Breast epithelium (tissue), 3 donors: ENCODE measurements around the gene TSSC4.

ENCODE experiments used
- POLR2A ChIP-seq: fragments of 450-650 bp; IDR thresholded peaks from one replicate; pipeline ENCODE4 v1.6.1; 2016; ENCODE audit warnings: antibody characterized with exemption, mild to moderate bottlenecking, moderate library complexity
- POLR2AphosphoS5 ChIP-seq, 3 donors: sonication (generic); formaldehyde crosslinking; IDR thresholded peaks; one replicate each; pipeline ENCODE4 v1.6.1; 2017; ENCODE audit warnings: antibody characterized with exemption in 3 of 3
- TF ChIP-seq, protein P1 (sequence below), 3 donors: fragments of 450-650 bp; IDR thresholded peaks; one replicate each; pipeline ENCODE4 v1.5.1; 2016 to 2017; ENCODE audit warnings: antibody characterized with exemption in 3 of 3, mild to moderate bottlenecking in 3 of 3, moderate library complexity in 3 of 3

DNA sequence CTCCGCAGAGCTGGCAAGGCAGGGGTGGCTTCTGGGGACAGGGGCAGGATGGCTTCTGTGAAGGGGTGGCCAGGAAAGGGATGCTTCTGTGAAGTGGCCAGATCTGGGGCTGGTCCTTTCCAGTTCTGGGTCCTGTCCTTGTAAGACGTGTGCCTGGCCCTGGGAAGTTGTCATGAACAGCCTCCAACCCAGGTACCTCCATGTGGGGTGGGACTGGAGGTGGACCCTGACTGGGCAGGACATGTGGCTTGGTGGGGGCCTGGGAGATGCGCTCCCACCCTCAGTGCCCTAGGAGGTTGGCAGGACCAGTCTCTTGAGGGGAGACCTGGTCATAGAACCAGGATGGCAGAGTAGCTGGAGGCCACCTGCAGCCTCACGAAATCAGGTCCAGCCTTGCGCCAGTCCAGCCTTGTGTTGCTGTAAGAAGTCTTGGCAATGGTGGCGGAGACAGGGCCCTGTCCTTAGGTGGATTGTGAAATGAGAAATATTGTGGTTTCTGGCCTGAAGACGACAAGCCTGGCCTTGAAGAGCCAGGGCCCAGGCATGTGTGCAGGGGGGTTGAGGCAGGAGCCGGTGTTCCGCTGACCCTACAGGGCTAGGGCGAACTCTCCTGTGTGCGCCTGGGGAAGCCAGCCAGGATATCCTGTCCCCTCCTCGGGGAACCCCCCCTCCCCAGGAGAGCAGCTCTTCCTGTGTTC is 46.9 kb downstream of the TSSC4 start:
- TF ChIP-seq, protein P1, sequence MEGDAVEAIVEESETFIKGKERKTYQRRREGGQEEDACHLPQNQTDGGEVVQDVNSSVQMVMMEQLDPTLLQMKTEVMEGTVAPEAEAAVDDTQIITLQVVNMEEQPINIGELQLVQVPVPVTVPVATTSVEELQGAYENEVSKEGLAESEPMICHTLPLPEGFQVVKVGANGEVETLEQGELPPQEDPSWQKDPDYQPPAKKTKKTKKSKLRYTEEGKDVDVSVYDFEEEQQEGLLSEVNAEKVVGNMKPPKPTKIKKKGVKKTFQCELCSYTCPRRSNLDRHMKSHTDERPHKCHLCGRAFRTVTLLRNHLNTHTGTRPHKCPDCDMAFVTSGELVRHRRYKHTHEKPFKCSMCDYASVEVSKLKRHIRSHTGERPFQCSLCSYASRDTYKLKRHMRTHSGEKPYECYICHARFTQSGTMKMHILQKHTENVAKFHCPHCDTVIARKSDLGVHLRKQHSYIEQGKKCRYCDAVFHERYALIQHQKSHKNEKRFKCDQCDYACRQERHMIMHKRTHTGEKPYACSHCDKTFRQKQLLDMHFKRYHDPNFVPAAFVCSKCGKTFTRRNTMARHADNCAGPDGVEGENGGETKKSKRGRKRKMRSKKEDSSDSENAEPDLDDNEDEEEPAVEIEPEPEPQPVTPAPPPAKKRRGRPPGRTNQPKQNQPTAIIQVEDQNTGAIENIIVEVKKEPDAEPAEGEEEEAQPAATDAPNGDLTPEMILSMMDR (IDR thresholded peaks at IDR 0.05), result no peak
- TF ChIP-seq POLR2AphosphoS5 (IDR thresholded peaks at IDR 0.05), result no peak
- no peak for TF ChIP-seq POLR2A
